ENCODE measurements around the gene RASL10B.

DNA sequence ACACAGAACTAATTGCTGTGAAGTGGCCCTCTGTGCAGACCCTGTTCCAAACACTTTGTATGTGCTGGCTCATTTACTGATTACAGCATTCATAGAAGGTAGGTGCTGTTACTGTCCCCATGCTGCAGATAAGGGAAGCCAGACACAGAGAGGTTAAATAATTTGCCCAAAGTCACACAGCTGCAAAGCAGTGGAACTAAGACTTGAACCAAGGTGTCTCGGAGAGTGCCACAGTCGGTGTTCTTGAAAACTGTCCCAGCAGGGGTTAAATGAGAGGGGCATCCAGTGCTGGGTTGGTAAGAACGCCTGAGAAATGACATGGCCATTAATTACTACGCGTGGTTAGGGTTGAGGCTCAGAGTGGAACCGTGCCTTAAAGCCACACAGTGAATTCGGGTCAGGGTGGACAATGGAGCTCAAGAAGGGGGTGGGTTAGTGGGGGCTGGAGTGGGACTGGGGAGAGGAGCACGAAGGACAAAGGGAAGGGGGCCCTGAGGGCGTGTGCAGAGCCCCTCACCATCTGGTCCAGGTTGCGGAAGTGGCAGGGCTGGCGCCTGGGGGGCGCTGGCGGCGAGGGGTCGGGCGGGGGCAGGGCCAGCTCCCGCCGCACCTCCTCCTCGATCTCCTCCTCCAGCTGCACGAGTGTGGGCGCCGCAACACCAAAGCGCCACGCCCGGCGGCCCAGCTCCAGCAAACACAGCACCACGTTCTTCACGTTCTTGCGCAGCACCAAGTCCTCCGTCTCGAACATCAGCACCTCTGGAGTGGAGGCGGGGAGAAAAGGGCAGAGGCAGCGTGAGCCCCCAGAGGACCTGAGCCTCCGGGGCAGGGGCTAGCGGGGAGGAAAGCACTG is 18.3 kb downstream of the RASL10B start:
- TF ChIP-seq, protein P1, sequence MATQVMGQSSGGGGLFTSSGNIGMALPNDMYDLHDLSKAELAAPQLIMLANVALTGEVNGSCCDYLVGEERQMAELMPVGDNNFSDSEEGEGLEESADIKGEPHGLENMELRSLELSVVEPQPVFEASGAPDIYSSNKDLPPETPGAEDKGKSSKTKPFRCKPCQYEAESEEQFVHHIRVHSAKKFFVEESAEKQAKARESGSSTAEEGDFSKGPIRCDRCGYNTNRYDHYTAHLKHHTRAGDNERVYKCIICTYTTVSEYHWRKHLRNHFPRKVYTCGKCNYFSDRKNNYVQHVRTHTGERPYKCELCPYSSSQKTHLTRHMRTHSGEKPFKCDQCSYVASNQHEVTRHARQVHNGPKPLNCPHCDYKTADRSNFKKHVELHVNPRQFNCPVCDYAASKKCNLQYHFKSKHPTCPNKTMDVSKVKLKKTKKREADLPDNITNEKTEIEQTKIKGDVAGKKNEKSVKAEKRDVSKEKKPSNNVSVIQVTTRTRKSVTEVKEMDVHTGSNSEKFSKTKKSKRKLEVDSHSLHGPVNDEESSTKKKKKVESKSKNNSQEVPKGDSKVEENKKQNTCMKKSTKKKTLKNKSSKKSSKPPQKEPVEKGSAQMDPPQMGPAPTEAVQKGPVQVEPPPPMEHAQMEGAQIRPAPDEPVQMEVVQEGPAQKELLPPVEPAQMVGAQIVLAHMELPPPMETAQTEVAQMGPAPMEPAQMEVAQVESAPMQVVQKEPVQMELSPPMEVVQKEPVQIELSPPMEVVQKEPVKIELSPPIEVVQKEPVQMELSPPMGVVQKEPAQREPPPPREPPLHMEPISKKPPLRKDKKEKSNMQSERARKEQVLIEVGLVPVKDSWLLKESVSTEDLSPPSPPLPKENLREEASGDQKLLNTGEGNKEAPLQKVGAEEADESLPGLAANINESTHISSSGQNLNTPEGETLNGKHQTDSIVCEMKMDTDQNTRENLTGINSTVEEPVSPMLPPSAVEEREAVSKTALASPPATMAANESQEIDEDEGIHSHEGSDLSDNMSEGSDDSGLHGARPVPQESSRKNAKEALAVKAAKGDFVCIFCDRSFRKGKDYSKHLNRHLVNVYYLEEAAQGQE (IDR thresholded peaks at IDR 0.05; ENCODE audit: insufficient replicate concordance, low read depth): no peak
- TF ChIP-seq CTCF (IDR thresholded peaks at IDR 0.05; ENCODE audit: insufficient read depth, low read length) (no peak), POLR2AphosphoS5 (IDR thresholded peaks at IDR 0.05; ENCODE audit: low read depth) (no peak), GABPA (IDR thresholded peaks at IDR 0.05; ENCODE audit: low read depth) (no peak), SPI1 (IDR thresholded peaks at IDR 0.05; ENCODE audit: borderline replicate concordance, low read depth) (no peak)

Measured in HL-60 (cell line).